HG02571 (cell line): Measurements from ENCODE around the gene TTC3.

Experiments used
- ATAC-seq: cut with Tn5 transposase; IDR thresholded peaks from one replicate; pipeline ENCODE4 v1.9.1; 2021; ENCODE audit warnings: mild to moderate bottlenecking, moderate library complexity; ENCODE audit not compliant: unreplicated experiment

The TTC3 gene

GRCh38 chr21:37188825-37189224 lies 115.8 kb downstream of the TTC3 start:
- no peak for ATAC-seq

- no peak for ATAC-seq
These were observed 119.0 kb downstream of the TTC3 start for GRCh38 chr21:37192019-37192418.

- ATAC-seq: no peak
These were observed 120.0 kb downstream of the TTC3 start for GRCh38 chr21:37193006-37193405.

GRCh38 chr21:37193676-37194075 lies 120.6 kb downstream of the TTC3 start:
- ATAC-seq: no peak

- no peak for ATAC-seq
These were observed 122.0 kb downstream of the TTC3 start for GRCh38 chr21:37195059-37195458.

- ATAC-seq: no peak
These were observed 122.6 kb downstream of the TTC3 start for GRCh38 chr21:37195610-37196009.

GRCh38 chr21:37196847-37197246 lies 123.8 kb downstream of the TTC3 start:
- no peak for ATAC-seq

GRCh38 chr21:37197746-37198145 lies 124.7 kb downstream of the TTC3 start:
- ATAC-seq: no peak

GRCh38 chr21:37199057-37199924 lies 126.2 kb downstream of the TTC3 start:
- no peak for ATAC-seq

GRCh38 chr21:37200641-37201480 lies 127.8 kb downstream of the TTC3 start:
- ATAC-seq: no peak

- ATAC-seq: no peak
These were observed 129.4 kb downstream of the TTC3 start for GRCh38 chr21:37202221-37203110.

- no peak for ATAC-seq
These were observed 131.5 kb downstream of the TTC3 start for GRCh38 chr21:37204580-37204979.

GRCh38 chr21:37206496-37206895 lies 133.4 kb downstream of the TTC3 start:
- ATAC-seq: no peak

- ATAC-seq: peak; percentile 61
These were observed 134.5 kb downstream of the TTC3 start for GRCh38 chr21:37207441-37208009.

GRCh38 chr21:37208056-37208721 lies 135.1 kb downstream of the TTC3 start:
- ATAC-seq: peak; percentile 61

- peak; percentile 29 for ATAC-seq
These were observed 135.7 kb downstream of the TTC3 start for GRCh38 chr21:37208741-37209225.

GRCh38 chr21:37210130-37210529 lies 137.1 kb downstream of the TTC3 start:
- no peak for ATAC-seq

GRCh38 chr21:37210799-37211198 lies 137.7 kb downstream of the TTC3 start:
- no peak for ATAC-seq

GRCh38 chr21:37214952-37215351 lies 141.9 kb downstream of the TTC3 start:
- ATAC-seq: no peak
